SJSA1 (cell line): Measurements from ENCODE around the gene MDM4. TPM values are rescaled to one million over a fixed set of nuclear protein-coding genes. Genes with fewer than 3 reads are reported as not detected.
"Not testable (repeated sequence)": the region's sequence is repeated elsewhere in the genome, so short reads cannot be mapped to it uniquely, and the experiment has no call there.

Experiments used
- DNase-seq, 2 experiments: peaks; one replicate each; pipeline ENCODE4 v3.0.0-alpha.2; 2015 to 2020; ENCODE audit warnings: low spot score in 2 of 2, low read depth in 1 of 2
- H3K27ac ChIP-seq: fragments of 250-450 bp; sonication (Bioruptor Pico); 2 replicates; pipeline ENCODE4 v1.5.1; 2020; ENCODE audit warnings: mild to moderate bottlenecking, moderate library complexity
- H3K27me3 ChIP-seq: fragments of 250-450 bp; sonication (Bioruptor Pico); replicated peaks from 2 replicates; pipeline ENCODE4 v1.5.1; 2020; ENCODE audit warnings: mild to moderate bottlenecking, moderate library complexity
- H3K36me3 ChIP-seq: fragments of 250-450 bp; sonication (Bioruptor Pico); 2 replicates; pipeline ENCODE4 v1.5.1; 2020; ENCODE audit warnings: mild to moderate bottlenecking
- H3K4me1 ChIP-seq: fragments of 250-450 bp; sonication (Bioruptor Pico); replicated peaks from 2 replicates; pipeline ENCODE4 v1.6.1; 2021; ENCODE audit warnings: mild to moderate bottlenecking
- H3K4me3 ChIP-seq: fragments of 250-450 bp; sonication (Bioruptor Pico); 2 replicates; pipeline ENCODE4 v1.5.1; 2020; ENCODE audit warnings: mild to moderate bottlenecking
- H3K9me3 ChIP-seq: fragments of 250-450 bp; sonication (Bioruptor Pico); replicated peaks from 2 replicates; pipeline ENCODE4 v1.5.1; 2020; ENCODE audit warnings: mild to moderate bottlenecking
- total RNA-seq: library from RNA; depleted of rRNA; stranded (reverse); fragments of >200 nt; shearing (Covaris generic); gene quantifications from 2 replicates; pipeline ENCODE4 v1.2.3, GENCODE V29; 2014

MDM4 gene
- total RNA-seq, 1 experiment from 2014 or later = 13.2 TPM

GRCh38 chr1:204478921-204479320, 37.3 kb upstream of the MDM4 start:
- Histone ChIP-seq H3K4me3 (no peak overlapping the region), H3K9me3 (no peaks in the 10 kb centered on the region), H3K36me3 (no peaks in the 10 kb centered on the region), H3K27ac (no peak overlapping the region), H3K4me1 (peaks cover 11% of the 10 kb centered on the region), H3K27me3 (peaks cover 4% of the 10 kb centered on the region; the same call in 1 of the 2 replicates)
- no peak for DNase-seq

GRCh38 chr1:204479387-204480136, 36.6 kb upstream of the MDM4 start:
- 0 out of 2 replicates have a peak, but pooled peaks cover 4% of the 10 kb centered on the region for H3K27me3 ChIP-seq
- no peak for DNase-seq
- peaks cover 11% of the 10 kb centered on the region for H3K4me1 ChIP-seq
- no peak overlapping the region for H3K27ac ChIP-seq
- no peaks in the 10 kb centered on the region for H3K9me3 ChIP-seq
- H3K36me3 ChIP-seq = no peaks in the 10 kb centered on the region
- H3K4me3 ChIP-seq = no peak overlapping the region

GRCh38 chr1:204480515-204480914, 35.7 kb upstream of the MDM4 start:
- DNase-seq = no peak
- Histone ChIP-seq H3K27ac (no peak overlapping the region), H3K27me3 (no peaks in the 10 kb centered on the region), H3K36me3 (no peaks in the 10 kb centered on the region), H3K4me3 (no peak overlapping the region), H3K9me3 (no peaks in the 10 kb centered on the region), H3K4me1 (peaks cover 11% of the 10 kb centered on the region)

GRCh38 chr1:204483791-204484190, 32.4 kb upstream of the MDM4 start:
- no peak overlapping the region for H3K27ac ChIP-seq
- no peaks in the 10 kb centered on the region; the same call in 1 of the 2 replicates for H3K27me3 ChIP-seq
- H3K4me1 ChIP-seq = no peaks in the 10 kb centered on the region
- no peaks in the 10 kb centered on the region for H3K9me3 ChIP-seq
- no peak overlapping the region for H3K4me3 ChIP-seq
- no peaks in the 10 kb centered on the region for H3K36me3 ChIP-seq
- no peak for DNase-seq

GRCh38 chr1:204486513-204487255, 29.5 kb upstream of the MDM4 start:
- not testable (repeated sequence) for H3K9me3 ChIP-seq, H3K4me3 ChIP-seq, H3K27ac ChIP-seq, H3K4me1 ChIP-seq, H3K27me3 ChIP-seq, DNase-seq, H3K36me3 ChIP-seq

- Histone ChIP-seq H3K27ac (no peak overlapping the region), H3K4me3 (no peak overlapping the region), H3K27me3 (peaks cover 11% of the 10 kb centered on the region), H3K9me3 (no peaks in the 10 kb centered on the region), H3K4me1 (no peaks in the 10 kb centered on the region), H3K36me3 (no peaks in the 10 kb centered on the region)
- no peak for DNase-seq
Measured at GRCh38 chr1:204487256-204487615, 29.0 kb upstream of the MDM4 start.

GRCh38 chr1:204491655-204492054, 24.6 kb upstream of the MDM4 start:
- Histone ChIP-seq H3K27me3 (peaks cover 18% of the 10 kb centered on the region), H3K9me3 (no peaks in the 10 kb centered on the region), H3K27ac (no peak overlapping the region), H3K36me3 (no peaks in the 10 kb centered on the region), H3K4me3 (no peak overlapping the region), H3K4me1 (peaks cover 17% of the 10 kb centered on the region)
- no peak for DNase-seq

GRCh38 chr1:204493145-204493983, 22.8 kb upstream of the MDM4 start:
- Histone ChIP-seq H3K4me3 (peak overlapping the region; percentile 45), H3K27ac (no peak overlapping the region), H3K9me3 (no peaks in the 10 kb centered on the region), H3K27me3 (peaks cover 28% of the 10 kb centered on the region), H3K36me3 (no peaks in the 10 kb centered on the region), H3K4me1 (peaks cover 17% of the 10 kb centered on the region)
- DNase-seq = no peak

- H3K4me3 ChIP-seq = peak overlapping the region; percentile 45
- no peaks in the 10 kb centered on the region for H3K9me3 ChIP-seq
- H3K27me3 ChIP-seq = peaks cover 28% of the 10 kb centered on the region
- no peak overlapping the region for H3K27ac ChIP-seq
- peaks cover 17% of the 10 kb centered on the region for H3K4me1 ChIP-seq
- H3K36me3 ChIP-seq = no peaks in the 10 kb centered on the region
- DNase-seq = no peak
Measured at GRCh38 chr1:204493984-204494280, 22.3 kb upstream of the MDM4 start.

GRCh38 chr1:204494281-204495077, 21.7 kb upstream of the MDM4 start, which contains the start of gene PIK3C2B:
Gene PIK3C2B, minus strand, starts transcription at chr1:204494805. Its CDS starts 25,003 bp downstream, at chr1:204469802.
- DNase-seq = peak; percentile 79 to 85
- peaks cover 28% of the 10 kb centered on the region for H3K27me3 ChIP-seq
- peaks cover 17% of the 10 kb centered on the region for H3K4me1 ChIP-seq
- H3K27ac ChIP-seq = no peak within 1 kb of the TSS
- no peaks in the 10 kb centered on the region for H3K9me3 ChIP-seq
- no peaks in the 10 kb centered on the region for H3K36me3 ChIP-seq
- peak within 1 kb of the TSS; percentile 45 for H3K4me3 ChIP-seq

GRCh38 chr1:204495078-204495753, 21.0 kb upstream of the MDM4 start:
- H3K36me3 ChIP-seq = no peaks in the 10 kb centered on the region
- peak overlapping the region; percentile 45 for H3K4me3 ChIP-seq
- no peaks in the 10 kb centered on the region for H3K9me3 ChIP-seq
- no peak for DNase-seq
- no peak overlapping the region for H3K27ac ChIP-seq
- peaks cover 17% of the 10 kb centered on the region for H3K4me1 ChIP-seq
- H3K27me3 ChIP-seq = peaks cover 24% of the 10 kb centered on the region

GRCh38 chr1:204495777-204496176, 20.4 kb upstream of the MDM4 start:
- Histone ChIP-seq H3K36me3 (no peaks in the 10 kb centered on the region), H3K4me3 (no peak overlapping the region), H3K27ac (no peak overlapping the region), H3K9me3 (no peaks in the 10 kb centered on the region), H3K27me3 (peaks cover 24% of the 10 kb centered on the region), H3K4me1 (peaks cover 17% of the 10 kb centered on the region)
- no peak for DNase-seq

- peaks cover 9% of the 10 kb centered on the region for H3K4me1 ChIP-seq
- H3K9me3 ChIP-seq = no peaks in the 10 kb centered on the region
- no peaks in the 10 kb centered on the region for H3K36me3 ChIP-seq
- DNase-seq = no peak
- H3K27me3 ChIP-seq = peaks cover 16% of the 10 kb centered on the region
- H3K4me3 ChIP-seq = no peak overlapping the region
- no peak overlapping the region for H3K27ac ChIP-seq
Measured at GRCh38 chr1:204498981-204499380, 17.2 kb upstream of the MDM4 start.
